PC-3 (cell line): ENCODE measurements around the gene MX1. TPM values are rescaled to one million over a fixed set of nuclear protein-coding genes. Genes with fewer than 3 reads are reported as not detected.

ENCODE experiments used
- ATAC-seq: fragments of 200-7000 bp; cut with Tn5 transposase; 2 replicates; pipeline ENCODE4 v1.9.1; 2020; ENCODE audit warnings: mild to moderate bottlenecking, moderate library complexity
- BruUV-seq: library from RNA; stranded (reverse); fragments of 400-500 nt; replicated peaks from 2 replicates; lab custom pipeline; 2021; lab: Mats Ljungman, UMichigan
- CTCF ChIA-PET: fragments of 300-600 bp; sonication (Branson Sonifier 250); formaldehyde crosslinking; loops from one replicate; lab custom pipeline; 2022; ENCODE audit warnings: antibody characterized with exemption; lab: Charles Lee
- POLR2A ChIA-PET: fragments of 300-600 bp; sonication (Branson Sonifier 250); formaldehyde crosslinking; loops from one replicate; lab custom pipeline; 2022; ENCODE audit warnings: antibody characterized with exemption; ENCODE audit not compliant: unreplicated experiment; lab: Charles Lee
- DNase-seq: peaks from one replicate; pipeline ENCODE4 v3.0.0-alpha.2; 2015
- H2AFZ ChIP-seq: fragments of 300-600 bp; sonication (generic); 2 replicates; pipeline ENCODE4 v1.6.0; 2016; ENCODE audit warnings: antibody characterized with exemption, low read length
- H3F3A ChIP-seq: fragments of 300-600 bp; sonication (generic); one replicate; pipeline ENCODE4 v1.6.0; 2017; ENCODE audit warnings: antibody characterized with exemption, low read length, control low read depth, mild to moderate bottlenecking; ENCODE audit not compliant: unreplicated experiment
- H3K27ac ChIP-seq: fragments of 300-600 bp; sonication (generic); 2 replicates; pipeline ENCODE4 v1.5.1; 2016; ENCODE audit warnings: mild to moderate bottlenecking, low read length
- H3K27me3 ChIP-seq: fragments of 300-600 bp; sonication (generic); 2 replicates; pipeline ENCODE4 v1.6.1; 2016; ENCODE audit warnings: low read length, mixed read lengths
- H3K36me3 ChIP-seq: fragments of 300-600 bp; sonication (generic); 2 replicates; pipeline ENCODE4 v1.6.1; 2016; ENCODE audit warnings: low read depth, mixed run types, low read length, mixed read lengths
- H3K4me1 ChIP-seq: fragments of 300-600 bp; sonication (generic); 2 replicates; pipeline ENCODE4 v1.5.1; 2016; ENCODE audit warnings: low read length; ENCODE audit not compliant: insufficient read depth
- H3K4me2 ChIP-seq: fragments of 300-600 bp; sonication (generic); 2 replicates; pipeline ENCODE4 v1.6.0; 2016; ENCODE audit warnings: low read length
- H3K4me3 ChIP-seq: fragments of 300-600 bp; sonication (generic); 2 replicates; pipeline ENCODE4 v1.5.1; 2016; ENCODE audit warnings: mild to moderate bottlenecking, low read length, mixed read lengths
- H3K79me2 ChIP-seq: fragments of 300-600 bp; sonication (generic); 2 replicates; pipeline ENCODE4 v1.6.1; 2017; ENCODE audit warnings: low read length, mixed read lengths
- H3K9ac ChIP-seq: fragments of 300-600 bp; sonication (generic); 2 replicates; pipeline ENCODE4 v1.6.0; 2016; ENCODE audit warnings: mild to moderate bottlenecking, low read length
- H3K9me2 ChIP-seq: fragments of 300-600 bp; sonication (generic); replicated peaks from 2 replicates; pipeline ENCODE4 v1.6.1; 2016; ENCODE audit warnings: mixed run types, low read length, mixed read lengths
- H3K9me3 ChIP-seq: fragments of 300-600 bp; sonication (generic); 2 replicates; pipeline ENCODE4 v1.6.1; 2016; ENCODE audit warnings: low read length, mixed read lengths
- H4K20me1 ChIP-seq: fragments of 300-600 bp; sonication (generic); 2 replicates; pipeline ENCODE4 v1.6.1; 2016; ENCODE audit warnings: low read length, mixed read lengths
- EZH2 ChIP-seq: fragments of 300-600 bp; sonication (generic); IDR thresholded peaks from one replicate; pipeline ENCODE4 v1.6.1; 2017; ENCODE audit warnings: antibody characterized with exemption, mild to moderate bottlenecking, low read length; ENCODE audit not compliant: unreplicated experiment
- EZH2phosphoT487 ChIP-seq: fragments of 300-600 bp; sonication (generic); IDR thresholded peaks from 2 replicates; pipeline ENCODE4 v1.6.1; 2018; ENCODE audit warnings: mild to moderate bottlenecking, antibody characterized with exemption, low read length, borderline replicate concordance
- intact Hi-C: fragments of 100-400 bp; cut with micrococcal nuclease; formaldehyde crosslinking; loops from 2 replicates; pipeline ENCODE4 v1.9.0; 2023
- total RNA-seq: library from RNA; depleted of rRNA; stranded (reverse); fragments of >200 nt; gene quantifications from 2 replicates; pipeline ENCODE4 v1.2.3, GENCODE V29; 2014
- TF ChIP-seq, protein P1 (sequence below): fragments of 300-600 bp; sonication (generic); conservative IDR thresholded peaks from 2 replicates; pipeline ENCODE4 v1.5.1; 2017; ENCODE audit warnings: antibody characterized with exemption, low read depth, mild to moderate bottlenecking, low read length

The MX1 gene
- total RNA-seq, 1 experiment from 2014 or later = 12.6 TPM

GRCh38 chr21:41472753-41473548 lies 46.9 kb downstream of the MX1 start:
- ChIA-PET POLR2A (no interaction called here), CTCF (no interaction called here)
- H2AFZ ChIP-seq = no peak overlapping the region
- no peak for DNase-seq
- no peaks in the 10 kb centered on the region for H3K9me2 ChIP-seq
- no peak overlapping the region for H3K27ac ChIP-seq
- BruUV-seq = no TSS peak
- H3K4me1 ChIP-seq = 0 out of 2 replicates have a peak, but pooled peaks cover under 1% of the 10 kb centered on the region
- H3K79me2 ChIP-seq = no peaks in the 10 kb centered on the region
- H3K4me3 ChIP-seq = no peak overlapping the region
- no peaks in the 10 kb centered on the region for H3K9me3 ChIP-seq
- no peaks in the 10 kb centered on the region for H3K27me3 ChIP-seq
- intact Hi-C loops = no loop called here
- no peak for ATAC-seq
- TF ChIP-seq EZH2phosphoT487 = no peak
- TF ChIP-seq EZH2 = no peak
- TF ChIP-seq, protein P1, sequence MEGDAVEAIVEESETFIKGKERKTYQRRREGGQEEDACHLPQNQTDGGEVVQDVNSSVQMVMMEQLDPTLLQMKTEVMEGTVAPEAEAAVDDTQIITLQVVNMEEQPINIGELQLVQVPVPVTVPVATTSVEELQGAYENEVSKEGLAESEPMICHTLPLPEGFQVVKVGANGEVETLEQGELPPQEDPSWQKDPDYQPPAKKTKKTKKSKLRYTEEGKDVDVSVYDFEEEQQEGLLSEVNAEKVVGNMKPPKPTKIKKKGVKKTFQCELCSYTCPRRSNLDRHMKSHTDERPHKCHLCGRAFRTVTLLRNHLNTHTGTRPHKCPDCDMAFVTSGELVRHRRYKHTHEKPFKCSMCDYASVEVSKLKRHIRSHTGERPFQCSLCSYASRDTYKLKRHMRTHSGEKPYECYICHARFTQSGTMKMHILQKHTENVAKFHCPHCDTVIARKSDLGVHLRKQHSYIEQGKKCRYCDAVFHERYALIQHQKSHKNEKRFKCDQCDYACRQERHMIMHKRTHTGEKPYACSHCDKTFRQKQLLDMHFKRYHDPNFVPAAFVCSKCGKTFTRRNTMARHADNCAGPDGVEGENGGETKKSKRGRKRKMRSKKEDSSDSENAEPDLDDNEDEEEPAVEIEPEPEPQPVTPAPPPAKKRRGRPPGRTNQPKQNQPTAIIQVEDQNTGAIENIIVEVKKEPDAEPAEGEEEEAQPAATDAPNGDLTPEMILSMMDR = no peak
- no peaks in the 10 kb centered on the region for H4K20me1 ChIP-seq
- no peak overlapping the region for H3K9ac ChIP-seq
- no peak overlapping the region for H3K4me2 ChIP-seq
- H3F3A ChIP-seq = no peaks in the 10 kb centered on the region
- no peaks in the 10 kb centered on the region for H3K36me3 ChIP-seq

DNA sequence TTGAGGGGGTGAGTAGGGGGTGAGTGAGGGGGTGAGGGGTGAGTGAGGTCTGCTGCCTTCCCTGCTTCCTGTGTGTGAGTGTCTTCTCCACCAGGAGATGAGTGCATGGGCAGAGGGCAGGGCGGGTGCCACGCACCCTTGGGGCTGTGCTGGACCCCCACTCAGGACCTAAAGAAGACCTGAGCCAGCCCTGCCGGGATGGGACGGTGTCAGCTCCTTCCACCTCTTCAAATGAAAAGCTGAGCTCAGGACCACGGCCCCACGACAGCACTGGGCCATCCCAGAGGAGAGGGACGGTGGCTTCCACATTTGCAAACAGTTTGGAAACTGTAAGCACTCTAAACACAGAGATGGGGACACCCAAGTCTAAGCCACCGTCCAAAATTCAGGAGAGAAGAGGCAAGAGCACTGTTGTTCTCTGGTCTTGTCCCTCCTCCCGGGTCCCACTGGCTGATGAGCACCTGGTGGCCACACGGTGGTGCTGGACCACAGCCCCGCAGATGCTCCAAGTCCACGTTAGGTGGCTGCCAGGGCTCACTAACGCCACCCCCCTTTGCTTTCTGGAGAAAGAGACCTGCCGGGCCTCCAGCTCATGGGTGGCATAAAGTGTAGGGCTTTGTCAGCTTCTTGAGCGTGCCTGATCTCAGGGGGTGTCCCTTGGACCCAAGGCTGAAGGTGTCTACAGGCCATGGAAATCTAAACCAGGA lies 49.8 kb downstream of the MX1 start:
- TF ChIP-seq, protein P1 = no peak
- no peak for TF ChIP-seq EZH2
- TF ChIP-seq EZH2phosphoT487 = no peak
- H2AFZ ChIP-seq = no peak overlapping the region
- DNase-seq (no peak), ATAC-seq (peak; percentile 21)
- H3K79me2 ChIP-seq = no peaks in the 10 kb centered on the region
- BruUV-seq = no TSS peak
- H3K4me3 ChIP-seq = no peak overlapping the region
- H3K27me3 ChIP-seq = no peaks in the 10 kb centered on the region
- no peaks in the 10 kb centered on the region for H3K9me2 ChIP-seq
- CTCF ChIA-PET = no interaction called here
- no peaks in the 10 kb centered on the region for H3K36me3 ChIP-seq
- intact Hi-C loops = no loop called here
- H3K27ac ChIP-seq = no peak overlapping the region
- H3F3A ChIP-seq = no peaks in the 10 kb centered on the region
- no peaks in the 10 kb centered on the region for H3K9me3 ChIP-seq
- H3K4me1 ChIP-seq = no peaks in the 10 kb centered on the region
- H3K4me2 ChIP-seq = no peak overlapping the region
- POLR2A ChIA-PET = no interaction called here
- H4K20me1 ChIP-seq = no peaks in the 10 kb centered on the region
- no peak overlapping the region for H3K9ac ChIP-seq
